Mucosa of gallbladder (tissue), 1 donor: ENCODE measurements around the gene PTX4. TPM values are rescaled to one million over a fixed set of nuclear protein-coding genes. Genes with fewer than 3 reads are reported as not detected.

Experiments used
- DNase-seq: peaks from one replicate; pipeline ENCODE4 v3.0.0-alpha.2; 2020; ENCODE audit warnings: low spot score
- total RNA-seq: library from RNA; stranded (reverse); gene quantifications from one replicate; pipeline ENCODE4 v1.2.1, GENCODE V29; 2021
- donor health status: DM: no; HTN: no; CAD: no.

The PTX4 gene
- 0.14 TPM for total RNA-seq

- DNase-seq: no peak
Measured at GRCh38 chr16:1488619-1489018, at the start of gene PTX4. TSS of gene PTX4 (minus strand) at chr16:1488944. CDS start at chr16:1488909, 35 bp downstream.

GRCh38 chr16:1537763-1538289 is 49.1 kb upstream of the PTX4 start:
- DNase-seq: no peak

GRCh38 chr16:1537138-1537577 is 48.4 kb upstream of the PTX4 start:
- DNase-seq: no peak

- no peak for DNase-seq
Measured at GRCh38 chr16:1536601-1537000, 47.9 kb upstream of the PTX4 start.

- no peak for DNase-seq
Measured at GRCh38 chr16:1535391-1536291, 46.9 kb upstream of the PTX4 start.

- DNase-seq: no peak
Measured at GRCh38 chr16:1534021-1535020, 45.6 kb upstream of the PTX4 start.

- DNase-seq: peak; percentile 70
Measured at GRCh38 chr16:1533443-1533951, 44.8 kb upstream of the PTX4 start, which contains the start of gene TMEM204. TSS of gene TMEM204 (plus strand) at chr16:1533666. CDS start at chr16:1534276, 610 bp downstream.

- DNase-seq: no peak
Measured at GRCh38 chr16:1532771-1533170, 44.0 kb upstream of the PTX4 start.

GRCh38 chr16:1532081-1532760 is 43.5 kb upstream of the PTX4 start:
- peak; percentile 60 for DNase-seq

GRCh38 chr16:1531638-1531910 is 42.8 kb upstream of the PTX4 start:
- DNase-seq: no peak

GRCh38 chr16:1530883-1531637 is 42.3 kb upstream of the PTX4 start:
- peak; percentile 75 for DNase-seq

- no peak for DNase-seq
Measured at GRCh38 chr16:1530349-1530882, 41.7 kb upstream of the PTX4 start.

GRCh38 chr16:1528921-1529537 is 40.3 kb upstream of the PTX4 start:
- DNase-seq: no peak

- no peak for DNase-seq
Measured at GRCh38 chr16:1527836-1528811, 39.4 kb upstream of the PTX4 start.

- no peak for DNase-seq
Measured at GRCh38 chr16:1526608-1527555, 38.1 kb upstream of the PTX4 start.

- DNase-seq: no peak
Measured at GRCh38 chr16:1525871-1526607, 37.3 kb upstream of the PTX4 start.

- no peak for DNase-seq
Measured at GRCh38 chr16:1524366-1524765, 35.6 kb upstream of the PTX4 start.
